Activated naive CD8-positive, alpha-beta T cell treated with anti-CD3 and anti-CD28 coated beads, Interleukin-2, amount 50 U/mL, for 16 hours (primary cell): ENCODE measurements around the gene PM20D1.
A peak's percentile ranks its signal among the peaks of the same experiment; 100 is the strongest.
"Not testable (repeated sequence)": the region's sequence is repeated elsewhere in the genome, so short reads cannot be mapped to it uniquely, and the experiment has no call there.

ENCODE experiments used
- DNase-seq: peaks from one replicate; pipeline ENCODE4 v3.0.0-alpha.2; 2020; ENCODE audit warnings: low read depth, low spot score

PM20D1 gene

DNA sequence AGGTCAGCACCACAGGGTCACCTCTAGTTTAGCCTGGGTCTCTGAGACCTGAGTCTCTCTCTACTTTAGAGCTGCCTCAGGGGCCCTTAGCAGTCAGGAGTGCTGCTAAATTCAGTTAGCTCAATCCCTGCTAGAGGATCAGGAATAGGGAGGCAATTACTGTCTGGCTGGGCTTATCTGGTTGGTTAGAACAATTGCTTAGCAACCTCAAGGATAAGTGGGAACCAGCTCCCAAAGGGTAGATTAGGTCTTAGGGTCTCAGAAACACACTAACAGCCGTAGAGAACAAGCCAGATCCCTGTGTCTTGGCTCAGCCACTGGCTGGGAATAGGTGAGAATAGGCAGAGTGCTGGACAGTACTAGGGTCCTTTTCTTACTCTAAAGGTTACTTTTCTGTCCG, 7.7 kb downstream of the PM20D1 start:
- DNase-seq = no peak

GRCh38 chr1:205840146-205840923, 9.6 kb downstream of the PM20D1 start:
- no peak for DNase-seq

- DNase-seq = no peak
These were observed 12.5 kb downstream of the PM20D1 start for GRCh38 chr1:205837382-205837970.

- no peak for DNase-seq
These were observed 15.2 kb downstream of the PM20D1 start for GRCh38 chr1:205834751-205835150.

GRCh38 chr1:205832326-205832751, 17.6 kb downstream of the PM20D1 start:
- no peak for DNase-seq

DNA sequence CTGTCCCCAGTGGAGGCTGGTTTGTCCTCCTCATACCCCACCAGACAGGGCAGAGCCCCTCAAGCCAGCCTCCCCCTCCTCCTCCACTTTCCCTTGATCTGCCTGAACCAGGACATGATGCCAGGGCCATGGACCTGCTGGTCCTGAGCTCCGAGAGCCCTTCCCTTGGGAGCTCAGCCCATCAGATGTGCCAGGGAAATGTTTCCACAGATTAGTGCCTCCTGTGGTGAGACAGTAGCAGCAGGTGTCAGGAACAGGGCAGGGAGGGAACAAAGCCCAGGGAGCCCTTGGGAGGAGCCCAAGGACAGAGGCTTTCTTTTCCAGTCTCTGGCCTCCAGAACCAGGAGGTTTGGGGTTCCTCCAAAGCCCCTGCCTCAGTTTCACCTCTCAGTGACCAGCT, 22.3 kb downstream of the PM20D1 start:
- DNase-seq = no peak

DNA sequence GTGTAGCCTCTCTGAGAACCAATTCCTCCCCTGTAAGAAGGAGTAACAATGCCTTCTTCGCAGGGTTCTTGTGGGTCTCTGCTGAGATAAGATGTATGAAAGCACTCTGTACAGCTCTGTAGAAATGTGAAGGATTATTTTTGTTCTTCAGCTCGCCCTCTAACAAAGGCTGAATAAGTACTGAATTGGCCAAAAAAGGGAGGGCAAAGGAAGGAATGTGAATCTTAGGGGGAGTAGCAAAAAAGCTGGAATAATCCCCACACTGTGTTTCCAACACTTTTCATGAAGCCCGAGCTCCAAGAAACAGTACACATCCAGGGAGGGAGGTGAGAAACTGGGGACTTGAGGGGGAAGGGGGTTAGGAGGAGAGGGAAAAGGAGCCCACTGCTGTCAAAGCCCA, 22.9 kb downstream of the PM20D1 start:
- no peak for DNase-seq

DNA sequence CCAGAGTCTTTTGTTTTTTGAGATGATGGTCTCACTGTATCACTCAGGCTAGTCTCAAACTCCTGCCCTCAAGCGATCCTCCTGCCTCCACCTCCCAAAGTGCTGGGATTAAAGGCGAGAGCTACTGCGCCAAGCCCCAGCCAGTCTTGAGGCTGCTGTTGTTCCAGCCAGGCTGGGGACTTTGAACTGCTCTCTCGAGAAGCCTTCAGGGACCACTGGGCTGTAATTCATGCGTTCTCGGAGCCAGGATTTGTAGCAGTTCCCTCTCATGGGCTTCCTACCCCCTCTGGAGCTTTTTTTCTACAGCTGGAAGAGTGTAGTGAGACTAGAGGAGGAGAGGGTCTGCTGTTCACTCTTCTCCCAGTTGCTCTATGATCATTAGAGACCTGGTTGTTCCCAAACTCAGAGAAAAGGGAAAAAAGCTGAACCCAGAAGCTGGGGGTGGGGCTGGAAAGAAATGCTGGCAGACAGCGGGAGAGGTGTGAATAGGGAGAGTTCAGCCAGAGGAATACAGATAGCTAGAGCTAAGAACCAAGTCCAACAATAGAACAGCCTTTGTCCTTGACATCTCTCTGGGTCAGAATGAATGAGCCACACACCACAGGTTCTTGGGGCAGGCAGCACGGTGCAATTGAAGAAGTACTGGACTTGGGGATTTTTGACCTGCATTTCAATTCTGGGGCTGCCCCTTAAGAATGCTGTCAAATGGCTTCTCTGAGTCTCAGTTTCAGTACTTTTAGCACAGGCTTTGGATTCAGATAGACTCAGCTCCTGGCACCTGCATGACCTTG, 23.7 kb downstream of the PM20D1 start:
- DNase-seq = no peak

- no peak for DNase-seq
These were observed 25.8 kb downstream of the PM20D1 start for GRCh38 chr1:205824180-205824579.

- DNase-seq = not testable (repeated sequence)
These were observed 26.7 kb downstream of the PM20D1 start for GRCh38 chr1:205823260-205823659.

- DNase-seq = no peak
These were observed 27.5 kb downstream of the PM20D1 start for GRCh38 chr1:205822397-205822796.

DNA sequence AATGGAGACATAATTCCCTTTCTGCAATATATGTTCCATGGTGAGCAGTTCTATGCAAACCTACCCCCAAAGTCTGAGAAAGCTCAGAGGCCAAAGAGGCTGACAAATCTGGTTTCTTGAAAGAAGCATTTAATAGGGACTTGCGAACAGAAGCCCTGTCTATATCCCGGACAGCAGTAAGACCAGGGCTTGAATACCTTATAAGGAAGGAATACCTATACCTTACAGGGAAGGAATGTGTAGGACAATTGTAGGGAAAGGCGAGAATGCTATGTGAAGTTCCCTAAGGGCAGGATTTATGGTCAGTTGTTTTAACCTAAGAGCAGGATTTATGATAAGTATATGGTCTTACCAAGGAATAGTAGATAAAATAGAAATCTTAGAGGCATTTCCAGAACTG, 31.9 kb downstream of the PM20D1 start:
- no peak for DNase-seq

DNA sequence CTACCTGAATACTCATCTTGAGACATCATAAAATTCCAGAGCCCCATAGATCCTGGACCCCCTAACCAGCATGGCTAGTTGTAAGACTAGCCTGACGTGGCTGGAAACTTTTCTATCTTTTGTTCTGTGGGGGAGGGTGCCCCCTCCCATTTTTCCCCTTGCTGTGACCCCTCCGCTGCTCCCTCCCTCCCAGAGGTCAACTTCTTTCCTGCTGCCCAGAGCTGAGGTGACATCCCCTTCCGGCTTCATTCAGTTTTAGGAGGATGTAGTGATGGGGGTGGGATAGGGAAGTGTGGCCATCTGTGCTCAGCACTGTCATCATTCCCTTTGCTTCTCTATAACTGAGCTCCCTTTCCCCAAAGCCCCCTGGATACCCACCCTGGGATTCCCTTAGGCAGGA, 32.6 kb downstream of the PM20D1 start:
- no peak for DNase-seq

DNA sequence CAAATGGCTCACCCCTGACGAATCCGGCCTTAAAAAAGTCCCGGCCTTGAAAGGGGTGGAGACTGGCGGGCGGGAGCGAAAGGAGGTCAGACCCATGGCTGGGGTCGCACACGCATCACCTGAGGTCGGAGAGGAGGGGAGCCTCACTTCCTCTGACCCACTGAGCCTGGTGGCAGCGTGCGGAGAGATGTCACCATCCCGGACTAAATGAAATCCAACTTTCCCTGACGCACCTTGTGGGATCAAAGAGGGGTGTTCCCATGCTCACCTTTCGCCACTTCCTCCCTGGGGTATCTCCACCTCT, 36.2 kb downstream of the PM20D1 start:
- no peak for DNase-seq

GRCh38 chr1:205812878-205813754, 36.8 kb downstream of the PM20D1 start, which contains the start of gene SLC41A1:
Gene SLC41A1, minus strand, starts transcription at chr1:205813198. Its CDS starts 2,757 bp downstream, at chr1:205810441.
- peak; percentile 73 for DNase-seq

DNA sequence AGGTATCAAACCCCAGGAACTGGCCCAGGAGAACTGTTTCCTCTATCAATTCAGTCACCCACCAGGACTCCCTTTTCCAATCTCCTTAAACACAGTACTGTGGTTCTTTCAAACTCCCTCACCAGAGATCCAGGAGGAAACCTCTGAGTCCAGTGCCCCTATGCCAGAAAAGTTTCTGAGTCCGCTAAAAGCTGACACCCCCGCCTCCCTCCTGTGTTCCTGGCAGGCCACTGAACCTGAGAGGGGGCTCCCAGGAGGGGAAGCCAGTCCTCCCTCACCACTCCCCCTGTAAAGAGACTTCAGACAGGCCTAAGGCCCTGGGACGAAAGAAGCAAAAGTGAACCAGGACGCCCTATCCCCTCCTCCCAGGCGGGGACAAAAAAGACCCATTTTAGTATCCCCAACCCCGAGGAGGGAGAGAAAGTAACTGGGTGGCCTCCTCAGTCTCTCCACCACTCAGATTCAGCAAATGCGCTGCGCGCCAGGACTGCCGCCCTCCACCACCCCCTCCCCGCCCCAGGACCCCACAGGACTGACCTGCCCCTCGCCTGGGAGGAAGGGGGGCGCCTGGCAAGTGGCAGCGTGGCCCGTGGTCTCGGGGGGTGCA, 37.6 kb downstream of the PM20D1 start:
- no peak for DNase-seq

- no peak for DNase-seq
These were observed 38.3 kb downstream of the PM20D1 start for GRCh38 chr1:205811660-205812059.

DNA sequence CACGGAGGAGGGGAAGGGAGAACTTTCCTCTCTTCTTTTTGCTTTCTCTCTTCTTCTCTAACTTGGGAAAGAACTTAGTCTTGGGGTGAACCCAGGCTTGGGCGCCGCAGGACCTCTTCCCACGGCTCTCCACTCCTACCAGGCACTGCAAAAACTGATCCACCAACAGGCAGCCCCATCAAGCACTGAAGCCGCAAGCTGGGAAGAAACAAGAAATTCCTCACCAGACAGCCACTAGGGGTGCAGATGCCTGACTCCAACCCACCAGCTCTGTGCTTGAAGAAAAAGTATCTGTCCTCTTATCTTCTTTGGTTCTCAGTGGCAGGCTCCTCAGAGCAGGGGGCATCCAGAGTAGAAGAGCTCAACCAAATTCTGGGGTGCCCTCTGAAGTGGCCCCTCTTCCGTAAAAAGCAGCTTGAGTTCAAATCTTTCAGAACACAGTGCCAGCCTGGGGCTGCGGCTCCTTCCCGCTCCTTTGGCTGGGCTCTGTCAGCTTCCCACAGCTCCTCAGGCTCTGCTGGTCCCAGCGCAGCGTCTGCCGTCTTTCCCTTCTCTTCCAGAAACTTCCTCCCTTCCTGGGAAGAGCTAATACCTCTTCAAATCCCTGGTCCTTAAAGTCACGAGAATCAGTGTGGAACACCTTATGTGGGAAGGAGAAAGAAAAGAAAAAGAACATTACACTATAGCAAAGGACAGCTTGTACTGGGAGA, 39.3 kb downstream of the PM20D1 start:
- DNase-seq = no peak

DNA sequence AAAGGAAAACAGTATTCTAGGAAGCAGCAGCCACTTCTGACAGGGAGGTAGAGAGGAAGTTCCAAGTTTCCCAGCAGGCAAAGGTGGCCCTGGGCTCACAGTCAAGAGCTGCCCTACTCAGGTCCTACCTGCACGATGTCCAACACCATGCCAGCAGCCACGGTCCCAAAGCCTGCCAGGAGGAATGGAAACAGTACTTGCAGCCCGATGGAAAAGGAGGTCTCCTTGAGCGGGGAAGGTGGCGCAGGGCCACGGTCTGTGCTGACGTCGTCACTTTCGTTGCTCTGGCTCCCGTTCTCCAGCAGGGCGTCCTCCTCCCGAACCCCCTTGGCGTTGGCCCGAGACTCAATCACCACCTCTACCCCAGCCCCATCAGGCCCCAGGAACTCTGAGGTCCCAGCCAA, 40.0 kb downstream of the PM20D1 start:
- no peak for DNase-seq

- DNase-seq = no peak
These were observed 40.5 kb downstream of the PM20D1 start for GRCh38 chr1:205809469-205809868.
